Measurements from ENCODE around the gene ITGB3. TPM values are rescaled to one million over a fixed set of nuclear protein-coding genes. Genes with fewer than 3 reads are reported as not detected.

Gene ITGB3
- total and polyA plus RNA-seq, 9 of the 15 experiments (the other 6 are each of a cell fraction or from before 2014, with no cell fraction given): 0.08 to 2.6 (median 0.62) TPM; not detected in 1

DNA sequence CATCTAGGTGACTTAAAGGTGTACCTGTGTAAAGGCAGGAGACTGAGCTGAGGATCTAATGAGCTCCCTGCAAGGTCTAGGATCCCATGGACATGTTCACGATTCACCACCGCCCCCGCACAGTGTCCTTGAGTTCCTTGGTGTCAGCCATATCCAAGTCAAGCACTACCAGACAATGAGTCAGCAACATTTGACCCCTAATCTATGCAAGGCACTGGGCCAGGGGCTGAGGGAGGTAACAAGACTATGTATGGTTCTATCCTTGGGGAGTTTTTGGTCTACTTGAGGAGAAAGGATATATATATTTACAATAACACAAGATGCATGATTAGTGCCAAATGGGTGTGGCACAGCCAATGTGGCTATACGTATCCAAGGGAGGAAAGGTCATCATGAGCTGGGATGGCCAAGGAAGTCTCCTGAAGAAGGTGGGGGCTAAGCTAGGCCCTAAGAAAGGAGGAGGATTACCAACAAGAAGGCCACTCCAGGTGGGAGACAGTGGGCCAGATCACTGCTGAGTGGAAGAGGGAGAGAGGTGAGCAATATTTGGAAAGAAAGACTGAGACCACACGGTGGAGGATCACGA is 35.0 kb downstream of the ITGB3 start (continued):
- TF ChIP-seq SOX6 (IDR thresholded peaks at IDR 0.05): peak; percentile 54; the same call in 1 of the 2 replicates
- TF ChIP-seq ZNF316 (IDR thresholded peaks at IDR 0.05): peak; percentile 99
- TF ChIP-seq DNMT1 (IDR thresholded peaks at IDR 0.05): no peak
- TF ChIP-seq, protein P1, sequence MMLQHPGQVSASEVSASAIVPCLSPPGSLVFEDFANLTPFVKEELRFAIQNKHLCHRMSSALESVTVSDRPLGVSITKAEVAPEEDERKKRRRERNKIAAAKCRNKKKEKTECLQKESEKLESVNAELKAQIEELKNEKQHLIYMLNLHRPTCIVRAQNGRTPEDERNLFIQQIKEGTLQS (IDR thresholded peaks at IDR 0.05): peak; percentile 77
- TF ChIP-seq, protein P1 (CRISPR knock-in tag; conservative IDR thresholded peaks at IDR 0.05): no peak
- TF ChIP-seq ZKSCAN8 (CRISPR knock-in tag; IDR thresholded peaks at IDR 0.05): peak; percentile 74; the same call in 1 of the 2 replicates
- TF ChIP-seq ZBTB7A (IDR thresholded peaks at IDR 0.05; ENCODE audit: borderline replicate concordance, control insufficient read depth, low read depth, low read length): no peak
- TF ChIP-seq, protein P2, sequence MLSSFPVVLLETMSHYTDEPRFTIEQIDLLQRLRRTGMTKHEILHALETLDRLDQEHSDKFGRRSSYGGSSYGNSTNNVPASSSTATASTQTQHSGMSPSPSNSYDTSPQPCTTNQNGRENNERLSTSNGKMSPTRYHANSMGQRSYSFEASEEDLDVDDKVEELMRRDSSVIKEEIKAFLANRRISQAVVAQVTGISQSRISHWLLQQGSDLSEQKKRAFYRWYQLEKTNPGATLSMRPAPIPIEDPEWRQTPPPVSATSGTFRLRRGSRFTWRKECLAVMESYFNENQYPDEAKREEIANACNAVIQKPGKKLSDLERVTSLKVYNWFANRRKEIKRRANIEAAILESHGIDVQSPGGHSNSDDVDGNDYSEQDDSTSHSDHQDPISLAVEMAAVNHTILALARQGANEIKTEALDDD (IDR thresholded peaks at IDR 0.05): peak; percentile 87
- peak; percentile 89 for TF ChIP-seq LEF1 (IDR thresholded peaks at IDR 0.05)
- 0 out of 2 replicates have a peak, but pooled peaks have one; percentile 17 for TF ChIP-seq CBFB (CRISPR knock-in tag; IDR thresholded peaks at IDR 0.05)
- 0 out of 2 replicates have a peak, but pooled peaks have one; percentile 22 for TF ChIP-seq ADNP (tag; IDR thresholded peaks at IDR 0.05)
- peak; percentile 74; the same call in 1 of the 2 replicates for TF ChIP-seq ETV5 (CRISPR knock-in tag; IDR thresholded peaks at IDR 0.05; ENCODE audit: low read depth)
- TF ChIP-seq ZNF12 (CRISPR knock-in tag; IDR thresholded peaks at IDR 0.05): 0 out of 2 replicates have a peak, but pooled peaks have one; percentile 48
- peak; percentile 100 for TF ChIP-seq NFE2 (IDR thresholded peaks at IDR 0.05; ENCODE audit: low read depth)
- TF ChIP-seq ZNF133 (CRISPR knock-in tag; IDR thresholded peaks at IDR 0.05): no peak
- TF ChIP-seq, protein P3, sequence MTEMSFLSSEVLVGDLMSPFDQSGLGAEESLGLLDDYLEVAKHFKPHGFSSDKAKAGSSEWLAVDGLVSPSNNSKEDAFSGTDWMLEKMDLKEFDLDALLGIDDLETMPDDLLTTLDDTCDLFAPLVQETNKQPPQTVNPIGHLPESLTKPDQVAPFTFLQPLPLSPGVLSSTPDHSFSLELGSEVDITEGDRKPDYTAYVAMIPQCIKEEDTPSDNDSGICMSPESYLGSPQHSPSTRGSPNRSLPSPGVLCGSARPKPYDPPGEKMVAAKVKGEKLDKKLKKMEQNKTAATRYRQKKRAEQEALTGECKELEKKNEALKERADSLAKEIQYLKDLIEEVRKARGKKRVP (CRISPR knock-in tag; IDR thresholded peaks at IDR 0.05): peak; percentile 71
- 0 out of 4 replicates have a peak, but pooled peaks of 1 of the 2 experiments have one; percentile 18 for TF ChIP-seq RAD21 (CRISPR knock-in tag; conservative IDR thresholded peaks at IDR 0.05 in 1 of 2, IDR thresholded peaks at IDR 0.05 in 1 of 2)
- peak; percentile 71 for TF ChIP-seq BRD9 (IDR thresholded peaks at IDR 0.05; ENCODE audit: low read depth, partially characterized antibody)
- peak; percentile 76 for TF ChIP-seq TAF9B (IDR thresholded peaks at IDR 0.05; ENCODE audit: partially characterized antibody)
- TF ChIP-seq, protein P4, sequence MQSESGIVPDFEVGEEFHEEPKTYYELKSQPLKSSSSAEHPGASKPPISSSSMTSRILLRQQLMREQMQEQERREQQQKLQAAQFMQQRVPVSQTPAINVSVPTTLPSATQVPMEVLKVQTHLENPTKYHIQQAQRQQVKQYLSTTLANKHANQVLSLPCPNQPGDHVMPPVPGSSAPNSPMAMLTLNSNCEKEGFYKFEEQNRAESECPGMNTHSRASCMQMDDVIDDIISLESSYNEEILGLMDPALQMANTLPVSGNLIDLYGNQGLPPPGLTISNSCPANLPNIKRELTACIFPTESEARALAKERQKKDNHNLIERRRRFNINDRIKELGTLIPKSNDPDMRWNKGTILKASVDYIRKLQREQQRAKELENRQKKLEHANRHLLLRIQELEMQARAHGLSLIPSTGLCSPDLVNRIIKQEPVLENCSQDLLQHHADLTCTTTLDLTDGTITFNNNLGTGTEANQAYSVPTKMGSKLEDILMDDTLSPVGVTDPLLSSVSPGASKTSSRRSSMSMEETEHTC (IDR thresholded peaks at IDR 0.05): peak; percentile 47; the same call in 1 of the 2 replicates
- TF ChIP-seq, protein P5, sequence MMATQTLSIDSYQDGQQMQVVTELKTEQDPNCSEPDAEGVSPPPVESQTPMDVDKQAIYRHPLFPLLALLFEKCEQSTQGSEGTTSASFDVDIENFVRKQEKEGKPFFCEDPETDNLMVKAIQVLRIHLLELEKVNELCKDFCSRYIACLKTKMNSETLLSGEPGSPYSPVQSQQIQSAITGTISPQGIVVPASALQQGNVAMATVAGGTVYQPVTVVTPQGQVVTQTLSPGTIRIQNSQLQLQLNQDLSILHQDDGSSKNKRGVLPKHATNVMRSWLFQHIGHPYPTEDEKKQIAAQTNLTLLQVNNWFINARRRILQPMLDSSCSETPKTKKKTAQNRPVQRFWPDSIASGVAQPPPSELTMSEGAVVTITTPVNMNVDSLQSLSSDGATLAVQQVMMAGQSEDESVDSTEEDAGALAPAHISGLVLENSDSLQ (IDR thresholded peaks at IDR 0.05): peak; percentile 65
